K562 (cell line): Measurements from ENCODE around the gene KLHL18. TPM values are rescaled to one million over a fixed set of nuclear protein-coding genes. Genes with fewer than 3 reads are reported as not detected.

Experiments
- CCAR2 ChIP-seq: fragments of 200-400 bp; formaldehyde crosslinking; IDR thresholded peaks from 2 replicates; pipeline ENCODE4 v1.6.1; 2017; ENCODE audit warnings: mild to moderate bottlenecking, low read depth, low read length
- CCNT2 ChIP-seq: IDR thresholded peaks from 2 replicates; pipeline ENCODE4 v1.6.1; 2011; ENCODE audit warnings: borderline replicate concordance, low read depth, mild to moderate bottlenecking, moderate library complexity, mixed read lengths, low read length; ENCODE audit not compliant: insufficient read length; ENCODE audit errors: extremely low read depth
- CHAMP1 ChIP-seq: fragments of 450-650 bp; IDR thresholded peaks from 2 replicates; pipeline ENCODE4 v1.6.1; 2016; ENCODE audit warnings: mild to moderate bottlenecking
- CREM ChIP-seq: IDR thresholded peaks from 2 replicates; pipeline ENCODE4 v1.6.1; 2014; ENCODE audit warnings: antibody characterized with exemption, low read depth
- FOXK2 ChIP-seq, 2 experiments: fragments of 450-650 bp; IDR thresholded peaks in 1 of 2; conservative IDR thresholded peaks in 1 of 2; 2 replicates each; pipeline ENCODE4 v1.6.1; 2016; ENCODE audit warnings: low read depth in 2 of 2, mild to moderate bottlenecking in 1 of 2
- HDAC2 ChIP-seq: fragments of 450-650 bp; IDR thresholded peaks from 2 replicates; pipeline ENCODE4 v1.6.1; 2016; ENCODE audit warnings: mild to moderate bottlenecking
- HNRNPK ChIP-seq: fragments of 200-400 bp; formaldehyde crosslinking; IDR thresholded peaks from one replicate; pipeline ENCODE4 v1.6.1; 2018; ENCODE audit warnings: mild to moderate bottlenecking, low read depth, low read length; ENCODE audit not compliant: poor library complexity, severe bottlenecking
- KLF16 ChIP-seq: IDR thresholded peaks from 2 replicates; pipeline ENCODE4 v1.6.1; 2016; ENCODE audit warnings: antibody characterized with exemption
- LCOR ChIP-seq: sonication (generic); formaldehyde crosslinking; IDR thresholded peaks from 2 replicates; pipeline ENCODE4 v1.8.0; 2022; ENCODE audit warnings: mild to moderate bottlenecking, missing genetic modification reagents
- MAZ ChIP-seq, 2 experiments: fragments of 450-650 bp in 1 of 2; sonication (generic) in 1 of 2; formaldehyde crosslinking; IDR thresholded peaks in 1 of 2; conservative IDR thresholded peaks in 1 of 2; 2 replicates each; pipeline versions ENCODE4 v1.4.0 to v1.5.0; 2020; ENCODE audit warnings: mild to moderate bottlenecking in 1 of 2, missing genetic modification reagents in 1 of 2
- MCM2 ChIP-seq: fragments of 450-650 bp; IDR thresholded peaks from 2 replicates; pipeline ENCODE4 v1.6.1; 2017; ENCODE audit warnings: low read depth, mild to moderate bottlenecking
- MEF2A ChIP-seq: IDR thresholded peaks from 2 replicates; pipeline ENCODE4 v1.6.1; 2011; ENCODE audit warnings: low read depth, mild to moderate bottlenecking, low read length, moderate library complexity; ENCODE audit not compliant: control insufficient read depth
- MXD1 ChIP-seq: fragments of 250-450 bp; sonication (Bioruptor Pico); IDR thresholded peaks from 2 replicates; pipeline ENCODE4 v1.8.0; 2021; ENCODE audit warnings: borderline replicate concordance, mild to moderate bottlenecking, moderate library complexity; ENCODE audit not compliant: poor library complexity, severe bottlenecking
- POLR2H ChIP-seq: IDR thresholded peaks from 2 replicates; pipeline ENCODE4 v1.6.1; 2016; ENCODE audit warnings: missing genetic modification characterization, low read depth, mild to moderate bottlenecking, control low read depth, missing compliant biosample characterization, moderate library complexity
- POLR3G ChIP-seq: IDR thresholded peaks from 2 replicates; pipeline ENCODE4 v1.6.1; 2011; ENCODE audit not compliant: insufficient read length, insufficient replicate concordance; ENCODE audit errors: extremely low read depth
- RFX7 ChIP-seq: fragments of 250-450 bp; sonication (Bioruptor Pico); IDR thresholded peaks from 2 replicates; pipeline ENCODE4 v1.5.1; 2021; ENCODE audit warnings: mild to moderate bottlenecking
- THRB ChIP-seq: fragments of 450-650 bp; formaldehyde crosslinking; conservative IDR thresholded peaks from 2 replicates; pipeline ENCODE4 v1.4.0; 2022; ENCODE audit warnings: mild to moderate bottlenecking, missing genetic modification characterization
- TRIM28 ChIP-seq: fragments of 450-650 bp; IDR thresholded peaks from 2 replicates; pipeline ENCODE4 v1.6.1; 2017
- ZFP1 ChIP-seq: fragments of 450-650 bp; formaldehyde crosslinking; IDR thresholded peaks from 2 replicates; pipeline ENCODE4 v1.4.0; 2020; ENCODE audit warnings: mild to moderate bottlenecking, mixed read lengths
- ZNF316 ChIP-seq: fragments of 450-650 bp; IDR thresholded peaks from 2 replicates; pipeline ENCODE4 v1.6.1; 2016
- ZNF436 ChIP-seq: fragments of 250-450, 450-650 bp; sonication (Bioruptor Pico); formaldehyde crosslinking; IDR thresholded peaks from 2 replicates; pipeline ENCODE4 v1.7.0; 2020; ENCODE audit warnings: mild to moderate bottlenecking
- ZNF518B ChIP-seq: fragments of 250-450 bp; sonication (Bioruptor Pico); IDR thresholded peaks from 2 replicates; pipeline ENCODE4 v1.5.0; 2021; ENCODE audit warnings: mild to moderate bottlenecking, moderate library complexity
- polyA plus RNA-seq, 8 experiments: library from polyadenylated mRNA; depleted of rRNA in 4 of 8; stranded (reverse) in 5 of 8; unstranded in 3 of 8; fragments of >200 nt; fragmentation: Nextera tagmentation in 2 of 8; fragmentation: Illumina TruSeq in 1 of 8; extraction: Ambion mirVana in 2 of 8; extraction: Trizol in 1 of 8; gene quantifications; 2 replicates each; pipeline versions ENCODE4 v1.2.1 to v1.2.3, GENCODE V29; 2011 to 2014; ENCODE audit warnings: inconsistent platforms in 1 of 8, missing spikeins in 1 of 8
- total RNA-seq, 7 experiments: library from RNA; depleted of rRNA in 6 of 7; stranded (reverse); fragments of >200 nt in 6 of 7; fragmentation: Illumina TruSeq in 2 of 7; extraction: Trizol in 2 of 7; gene quantifications; 2 replicates each; pipeline versions ENCODE4 v1.2.1 to v1.2.3, GENCODE V29; 2011 to 2021; ENCODE audit warnings: low replicate concordance in 1 of 7

The KLHL18 gene
- total and polyA plus RNA-seq, 9 of the 15 experiments (the other 6 are each of a cell fraction or from before 2014, with no cell fraction given) = 26.7 to 97.5 (median 48.7) TPM

- TF ChIP-seq FOXK2 (conservative IDR thresholded peaks at IDR 0.05 in 1 of 2, IDR thresholded peaks at IDR 0.05 in 1 of 2; ENCODE audit: low read depth in 2 of 2) (peak in 1 of 2 experiments; percentile 45; a peak in 2 of 4 replicates), POLR3G (no peak), LCOR (no peak), CCAR2 (no peak), MCM2 (no peak), CREM (peak; percentile 12; the same call in 1 of the 2 replicates), HNRNPK (no peak), THRB (CRISPR knock-in tag) (no peak), CCNT2 (no peak), ZNF436 (CRISPR knock-in tag) (no peak), POLR2H (tag) (no peak), CHAMP1 (no peak), KLF16 (no peak), RFX7 (CRISPR knock-in tag) (no peak), ZFP1 (no peak), MAZ (CRISPR knock-in tag; conservative IDR thresholded peaks at IDR 0.05 in 1 of 2, IDR thresholded peaks at IDR 0.05 in 1 of 2) (no peak), MEF2A (no peak), ZNF518B (CRISPR knock-in tag) (no peak), HDAC2 (0 out of 2 replicates have a peak, but pooled peaks have one; percentile 34), ZNF316 (no peak), MXD1 (CRISPR knock-in tag) (no peak), TRIM28 (no peak)
Observed at GRCh38 chr3:47379411-47379899, 96.7 kb downstream of the KLHL18 start (continued).
